GM21367 (cell line): Measurements from ENCODE around the gene FRZB.
"Not testable (repeated sequence)": the region's sequence is repeated elsewhere in the genome, so short reads cannot be mapped to it uniquely, and the experiment has no call there.

Experiments
- ATAC-seq: cut with Tn5 transposase; IDR thresholded peaks from one replicate; pipeline ENCODE4 v1.9.1; 2021; ENCODE audit not compliant: unreplicated experiment

Gene FRZB

GRCh38 chr2:182866461-182867406, at the start of gene FRZB:
TSS of gene FRZB (minus strand) at chr2:182866637. CDS start at chr2:182866552, 85 bp downstream.
- no peak for ATAC-seq

- ATAC-seq: no peak
Observed at GRCh38 chr2:182915369-182916326, 49.2 kb upstream of the FRZB start.

- ATAC-seq: no peak
Observed at GRCh38 chr2:182914852-182915251, 48.4 kb upstream of the FRZB start.

GRCh38 chr2:182913064-182913463, 46.6 kb upstream of the FRZB start:
- ATAC-seq: no peak

GRCh38 chr2:182912518-182912915, 46.1 kb upstream of the FRZB start:
- ATAC-seq: no peak

- ATAC-seq: no peak
Observed at GRCh38 chr2:182911813-182912517, 45.5 kb upstream of the FRZB start.

- ATAC-seq: no peak
Observed at GRCh38 chr2:182910965-182911364, 44.5 kb upstream of the FRZB start.

GRCh38 chr2:182907081-182907830, 40.8 kb upstream of the FRZB start:
- no peak for ATAC-seq

GRCh38 chr2:182906454-182906853, 40.0 kb upstream of the FRZB start:
- ATAC-seq: no peak

- ATAC-seq: no peak
Observed at GRCh38 chr2:182904844-182905243, 38.4 kb upstream of the FRZB start.

GRCh38 chr2:182903566-182903965, 37.1 kb upstream of the FRZB start:
- no peak for ATAC-seq

- no peak for ATAC-seq
Observed at GRCh38 chr2:182901748-182902147, 35.3 kb upstream of the FRZB start.

- no peak for ATAC-seq
Observed at GRCh38 chr2:182898718-182899117, 32.3 kb upstream of the FRZB start.

- no peak for ATAC-seq
Observed at GRCh38 chr2:182897137-182897536, 30.7 kb upstream of the FRZB start.

GRCh38 chr2:182895798-182896197, 29.4 kb upstream of the FRZB start:
- ATAC-seq: no peak

- no peak for ATAC-seq
Observed at GRCh38 chr2:182895169-182895568, 28.7 kb upstream of the FRZB start.

GRCh38 chr2:182894174-182894573, 27.7 kb upstream of the FRZB start:
- no peak for ATAC-seq

GRCh38 chr2:182893666-182894065, 27.2 kb upstream of the FRZB start:
- no peak for ATAC-seq

- not testable (repeated sequence) for ATAC-seq
Observed at GRCh38 chr2:182893035-182893434, 26.6 kb upstream of the FRZB start.

- ATAC-seq: no peak
Observed at GRCh38 chr2:182891611-182892010, 25.2 kb upstream of the FRZB start.
